NCI-H2029 treated with DMSO at 0.1 percent for 48 hours (cell line): ENCODE data around the gene SPRED2.
"Not testable (repeated sequence)": the region's sequence is repeated elsewhere in the genome, so short reads cannot be mapped to it uniquely, and the experiment has no call there.

Source experiments
- DNase-seq: peaks from one replicate; lab custom pipeline; 2025; lab: John Stamatoyannopoulos, UW

SPRED2 gene

GRCh38 chr2:65340898-65341681 lies 91.3 kb downstream of the SPRED2 start:
- DNase-seq: no peak

DNA sequence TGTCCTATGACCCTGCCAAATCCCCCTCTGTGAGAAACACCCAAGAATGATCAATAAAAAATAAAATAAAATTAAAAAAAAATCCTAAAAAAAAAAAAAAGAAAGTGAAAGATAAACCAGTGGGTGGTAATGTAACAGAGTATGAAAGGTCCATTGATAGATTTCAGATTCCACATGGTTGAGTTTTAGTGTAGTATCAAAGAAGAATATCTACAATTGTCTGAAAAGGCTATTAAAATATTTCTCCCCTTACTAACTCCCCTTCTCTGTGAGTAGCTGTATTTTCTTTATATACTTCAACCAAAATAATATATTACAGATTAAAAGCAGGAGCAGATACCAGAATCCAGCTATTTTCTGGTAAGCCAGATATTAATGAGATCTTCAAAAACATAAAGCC lies 92.8 kb downstream of the SPRED2 start:
- DNase-seq: no peak

DNA sequence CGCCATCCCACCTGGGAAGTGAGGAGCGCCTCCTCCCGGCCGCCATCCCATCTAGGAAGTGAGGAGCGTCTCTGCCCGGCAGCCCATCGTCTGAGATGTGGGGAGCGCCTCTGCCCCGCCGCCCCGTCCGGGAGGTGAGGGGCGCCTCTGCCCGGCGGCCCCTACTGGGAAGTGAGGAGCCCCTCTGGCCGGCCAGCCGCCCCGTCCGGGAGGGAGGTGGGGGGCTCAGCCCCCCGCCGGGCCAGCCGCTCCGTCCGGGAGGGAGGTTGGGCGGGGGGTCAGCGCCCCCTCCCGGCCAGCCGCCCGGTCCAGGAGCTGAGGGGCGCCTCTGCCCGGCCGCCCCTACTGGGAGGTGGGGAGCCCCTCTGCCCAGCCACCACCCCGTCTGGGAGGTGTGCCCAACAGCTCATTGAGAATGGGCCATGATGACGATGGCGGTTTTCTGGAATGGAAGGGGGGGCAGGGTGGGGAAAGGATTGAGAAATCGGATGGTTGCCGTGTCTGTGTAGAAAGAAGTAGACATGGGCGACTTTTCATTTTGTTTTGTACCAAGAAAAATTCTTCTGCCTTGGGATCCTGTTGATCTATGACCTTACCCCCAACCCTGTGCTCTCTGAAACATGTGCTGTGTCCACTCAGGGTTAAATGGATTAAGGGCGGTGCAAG lies 93.4 kb downstream of the SPRED2 start:
- not testable (repeated sequence) for DNase-seq

DNA sequence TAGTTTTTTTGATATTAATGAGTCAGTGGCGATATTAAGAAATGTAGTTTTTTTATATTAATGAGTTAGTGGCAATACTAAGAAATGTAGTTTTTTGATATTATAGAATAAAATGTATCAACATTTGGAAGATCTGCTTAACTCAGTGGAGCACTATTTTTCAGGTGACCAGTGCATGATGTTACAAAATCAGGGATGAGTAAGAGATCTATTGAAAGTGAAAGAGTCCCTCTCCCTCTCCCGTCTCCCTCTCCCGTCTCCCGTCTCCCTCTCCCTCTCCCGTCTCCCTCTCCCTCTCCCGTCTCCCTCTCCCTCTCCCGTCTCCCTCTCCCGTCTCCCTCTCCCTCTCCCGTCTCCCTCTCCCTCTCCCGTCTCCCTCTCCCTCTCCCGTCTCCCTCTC lies 94.5 kb downstream of the SPRED2 start:
- not testable (repeated sequence) for DNase-seq

GRCh38 chr2:65334714-65335113 lies 97.7 kb downstream of the SPRED2 start:
- no peak for DNase-seq

DNA sequence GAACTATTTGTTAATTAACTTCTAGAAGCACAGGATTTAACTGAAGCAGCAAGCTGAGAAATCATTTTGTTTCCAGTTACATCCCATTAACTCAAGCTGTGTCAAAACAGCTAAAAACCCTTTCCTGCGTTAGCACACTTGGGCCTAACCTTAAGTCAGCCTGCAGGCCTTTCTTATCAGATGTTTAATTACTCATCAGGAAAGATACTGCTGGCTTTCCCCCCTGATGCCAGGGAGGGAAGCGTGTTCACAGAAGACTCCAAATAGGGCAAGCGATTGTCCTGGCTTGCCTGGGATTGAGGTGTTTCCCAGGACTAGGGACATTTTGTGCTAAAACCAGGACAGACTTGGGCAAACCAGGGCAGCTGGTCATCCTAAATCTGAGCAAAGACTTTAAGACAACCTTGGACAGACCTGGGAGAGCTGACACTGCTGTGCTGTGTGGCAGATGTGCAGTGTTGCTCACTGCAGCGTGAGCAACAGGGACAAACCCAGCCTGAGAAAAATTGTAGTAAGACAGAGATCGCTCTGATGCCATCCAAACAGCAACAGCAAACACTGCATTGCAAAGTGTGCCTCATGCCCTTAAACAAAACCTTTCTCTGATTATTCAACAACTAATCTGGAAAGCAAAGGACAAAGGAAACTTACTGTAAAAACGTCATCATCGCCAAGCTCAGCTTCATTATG lies 100.9 kb downstream of the SPRED2 start:
- no peak for DNase-seq

- DNase-seq: no peak
Observed at GRCh38 chr2:65329525-65329924, 102.9 kb downstream of the SPRED2 start.

GRCh38 chr2:65326276-65326675 lies 106.1 kb downstream of the SPRED2 start:
- peak; percentile 78 for DNase-seq

- DNase-seq: no peak
Observed at GRCh38 chr2:65325066-65325465, 107.3 kb downstream of the SPRED2 start.

GRCh38 chr2:65320946-65321345 lies 111.5 kb downstream of the SPRED2 start:
- DNase-seq: no peak

GRCh38 chr2:65320042-65320725 lies 112.2 kb downstream of the SPRED2 start:
- DNase-seq: no peak

DNA sequence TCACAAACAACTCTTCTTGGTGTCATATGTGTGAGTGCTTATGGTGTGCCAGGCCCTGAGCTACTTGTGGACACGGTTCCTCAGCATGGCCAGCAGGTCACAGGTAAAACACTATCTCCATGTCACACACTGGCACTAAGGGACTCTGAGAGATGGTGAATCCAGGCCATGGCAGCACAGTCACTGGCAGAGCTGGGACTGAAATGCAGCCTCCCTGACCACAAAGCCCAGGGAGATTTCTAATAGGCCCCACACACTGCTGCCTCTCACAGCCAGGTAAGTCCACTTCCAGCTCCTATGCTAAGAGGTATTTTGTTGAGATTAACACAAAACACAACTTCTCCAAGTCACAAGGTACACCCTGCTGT lies 112.7 kb downstream of the SPRED2 start:
- no peak for DNase-seq

GRCh38 chr2:65319072-65319673 lies 113.2 kb downstream of the SPRED2 start:
- DNase-seq: no peak

- no peak for DNase-seq
Observed at GRCh38 chr2:65317841-65318240, 114.6 kb downstream of the SPRED2 start.

GRCh38 chr2:65317351-65317750 lies 115.0 kb downstream of the SPRED2 start:
- DNase-seq: not testable (repeated sequence)

DNA sequence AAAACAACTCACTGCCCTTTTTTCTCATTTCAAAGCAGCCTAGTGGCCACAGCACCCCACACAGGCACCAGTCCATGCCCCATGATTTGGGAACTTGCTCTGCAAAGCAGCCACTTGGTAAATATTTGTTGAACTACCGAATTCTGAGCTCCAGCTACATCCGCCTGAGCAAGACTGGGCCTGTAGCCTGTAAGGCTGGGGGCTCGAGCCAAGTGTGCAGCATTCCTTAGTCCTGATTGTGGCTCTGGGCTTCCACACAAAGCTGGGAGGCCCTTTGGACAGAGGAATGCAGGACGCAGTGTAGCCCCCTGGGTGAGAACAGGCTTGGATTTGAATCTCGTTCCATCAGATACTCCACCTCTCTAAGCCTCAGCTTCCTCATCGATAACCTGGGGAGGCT lies 116.3 kb downstream of the SPRED2 start:
- DNase-seq: no peak

DNA sequence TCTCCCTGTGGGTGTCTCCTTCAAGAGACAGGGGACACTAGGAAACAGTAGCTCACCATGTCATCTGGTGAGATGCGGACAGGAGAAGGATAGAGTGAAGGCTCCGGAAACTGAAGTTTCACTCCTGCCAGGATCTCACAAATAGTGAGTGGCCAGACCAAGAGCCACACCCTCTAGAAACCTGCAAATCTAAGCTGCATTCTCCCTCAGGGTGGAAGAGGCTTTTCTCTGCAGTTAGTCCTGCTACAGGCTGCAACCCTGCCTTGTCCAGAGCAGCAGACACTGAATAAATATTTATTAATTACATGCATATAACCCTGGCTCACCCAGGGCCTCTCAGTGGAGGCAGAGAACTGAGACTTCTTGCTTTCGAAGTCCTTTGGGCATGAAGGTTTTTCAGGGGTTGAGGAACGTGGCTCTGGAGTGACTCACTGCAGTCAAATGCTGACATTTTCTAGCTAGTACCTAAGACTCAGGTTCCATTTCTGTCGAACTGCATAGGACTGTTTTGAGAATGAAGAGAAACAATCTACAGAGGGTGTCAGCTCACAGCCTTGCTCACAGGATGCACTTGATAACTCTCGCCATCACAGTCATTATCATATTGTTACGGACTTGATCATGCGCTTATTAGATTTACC lies 117.5 kb downstream of the SPRED2 start:
- DNase-seq: no peak

- DNase-seq: no peak
Observed at GRCh38 chr2:65313954-65314256, 118.5 kb downstream of the SPRED2 start.

- no peak for DNase-seq
Observed at GRCh38 chr2:65313126-65313953, 119.1 kb downstream of the SPRED2 start.

- DNase-seq: no peak
Observed at GRCh38 chr2:65311596-65311995, 120.8 kb downstream of the SPRED2 start.

- no peak for DNase-seq
Observed at GRCh38 chr2:65311049-65311448, 121.3 kb downstream of the SPRED2 start.
